ENCODE data around the gene PLIN5.

- TF ChIP-seq EZH2 (IDR thresholded peaks at IDR 0.05; ENCODE audit: borderline replicate concordance) (no peak), CTCF (IDR thresholded peaks at IDR 0.05; ENCODE audit: poor library complexity) (no peak)
Measured at GRCh38 chr19:4501691-4502090, 33.3 kb downstream of the PLIN5 start.
